Femur (tissue), 1 donor: ENCODE measurements around the gene COL13A1.

Experiments used
- DNase-seq: peaks from one replicate; pipeline ENCODE4 v3.0.0-alpha.2; 2017

COL13A1 gene

GRCh38 chr10:69801434-69802315 lies at the start of gene COL13A1:
Gene COL13A1 (plus strand): TSS chr10:69801906. CDS start chr10:69802424, 518 bp downstream.
- DNase-seq = peak; percentile 74

- DNase-seq = no peak
These were observed 49.2 kb upstream of the COL13A1 start for GRCh38 chr10:69752479-69752878.

- DNase-seq = no peak
These were observed 45.4 kb upstream of the COL13A1 start for GRCh38 chr10:69756279-69756678.

GRCh38 chr10:69757206-69757552 lies 44.5 kb upstream of the COL13A1 start:
- no peak for DNase-seq

- DNase-seq = peak; percentile 64
These were observed 44.0 kb upstream of the COL13A1 start for GRCh38 chr10:69757553-69758309.

- no peak for DNase-seq
These were observed 43.4 kb upstream of the COL13A1 start for GRCh38 chr10:69758310-69758728.

GRCh38 chr10:69759641-69760040 lies 42.1 kb upstream of the COL13A1 start:
- DNase-seq = no peak

- DNase-seq = no peak
These were observed 41.6 kb upstream of the COL13A1 start for GRCh38 chr10:69760072-69760471.

- DNase-seq = no peak
These were observed 40.4 kb upstream of the COL13A1 start for GRCh38 chr10:69761320-69761719.

GRCh38 chr10:69766161-69766910 lies 35.4 kb upstream of the COL13A1 start:
- DNase-seq = peak; percentile 86

- no peak for DNase-seq
These were observed 33.9 kb upstream of the COL13A1 start for GRCh38 chr10:69767793-69768192.

GRCh38 chr10:69768386-69768785 lies 33.3 kb upstream of the COL13A1 start:
- DNase-seq = no peak

GRCh38 chr10:69769395-69769992 lies 32.2 kb upstream of the COL13A1 start:
- no peak for DNase-seq

- DNase-seq = no peak
These were observed 28.6 kb upstream of the COL13A1 start for GRCh38 chr10:69772933-69773704.

GRCh38 chr10:69774596-69774995 lies 27.1 kb upstream of the COL13A1 start:
- DNase-seq = no peak

GRCh38 chr10:69780077-69780476 lies 21.6 kb upstream of the COL13A1 start:
- DNase-seq = no peak

- DNase-seq = no peak
These were observed 20.1 kb upstream of the COL13A1 start for GRCh38 chr10:69781576-69781975.

- no peak for DNase-seq
These were observed 18.2 kb upstream of the COL13A1 start for GRCh38 chr10:69783515-69783914.

- no peak for DNase-seq
These were observed 14.9 kb upstream of the COL13A1 start for GRCh38 chr10:69786791-69787190.

- DNase-seq = no peak
These were observed 14.0 kb upstream of the COL13A1 start for GRCh38 chr10:69787681-69788080.

- DNase-seq = no peak
These were observed 12.5 kb upstream of the COL13A1 start for GRCh38 chr10:69789164-69789576.

- DNase-seq = no peak
These were observed 9.9 kb upstream of the COL13A1 start for GRCh38 chr10:69791812-69792211.
